Skeletal muscle satellite cell (primary cell): Measurements from ENCODE around the gene OLIG3.
A peak's percentile ranks its signal among the peaks of the same experiment; 100 is the strongest.

Source experiments
- H3K27me3 ChIP-seq: 2 replicates; pipeline ENCODE4 v1.7.0; 2013; ENCODE audit warnings: low read length; ENCODE audit not compliant: control insufficient read depth, insufficient read depth
- H3K36me3 ChIP-seq: 2 replicates; pipeline ENCODE4 v1.7.0; 2013; ENCODE audit warnings: mild to moderate bottlenecking, control low read depth, low read length; ENCODE audit not compliant: insufficient read depth
- H3K4me1 ChIP-seq: 2 replicates; pipeline ENCODE4 v1.7.0; 2013; ENCODE audit warnings: low read length; ENCODE audit not compliant: control insufficient read depth, insufficient read depth
- H3K4me2 ChIP-seq: 2 replicates; pipeline ENCODE4 v1.7.0; 2013; ENCODE audit warnings: mild to moderate bottlenecking, low read length
- H3K4me3 ChIP-seq: 2 replicates; pipeline ENCODE4 v1.7.0; 2013; ENCODE audit warnings: low read length
- H3K9ac ChIP-seq: 2 replicates; pipeline ENCODE4 v1.7.0; 2013; ENCODE audit warnings: mild to moderate bottlenecking, low read depth, low read length, moderate library complexity
- H3K9me3 ChIP-seq: replicated peaks from 2 replicates; pipeline ENCODE4 v1.7.0; 2013; ENCODE audit warnings: mild to moderate bottlenecking, control low read depth, low read length

The OLIG3 gene

GRCh38 chr6:137486416-137486815 lies 7.8 kb downstream of the OLIG3 start:
- Histone ChIP-seq H3K27me3 (peaks cover 92% of the 10 kb centered on the region), H3K36me3 (no peaks in the 10 kb centered on the region), H3K9me3 (no peaks in the 10 kb centered on the region), H3K9ac (no peak overlapping the region), H3K4me2 (no peak overlapping the region), H3K4me1 (no peaks in the 10 kb centered on the region), H3K4me3 (no peak overlapping the region)

- H3K9me3 ChIP-seq, result no peaks in the 10 kb centered on the region
- peaks cover 54% of the 10 kb centered on the region for H3K27me3 ChIP-seq
- no peak overlapping the region for H3K4me3 ChIP-seq
- H3K4me2 ChIP-seq, result no peak overlapping the region
- no peaks in the 10 kb centered on the region for H3K36me3 ChIP-seq
- H3K4me1 ChIP-seq, result no peaks in the 10 kb centered on the region
- H3K9ac ChIP-seq, result no peak overlapping the region
Observed at GRCh38 chr6:137480431-137480830, 13.8 kb downstream of the OLIG3 start.

GRCh38 chr6:137475103-137475502 lies 19.1 kb downstream of the OLIG3 start:
- Histone ChIP-seq H3K36me3 (no peaks in the 10 kb centered on the region), H3K4me3 (no peak overlapping the region), H3K27me3 (peaks cover 48% of the 10 kb centered on the region), H3K4me2 (no peak overlapping the region), H3K9me3 (no peaks in the 10 kb centered on the region), H3K4me1 (no peaks in the 10 kb centered on the region), H3K9ac (no peak overlapping the region)

- no peaks in the 10 kb centered on the region for H3K9me3 ChIP-seq
- H3K27me3 ChIP-seq, result peaks cover 42% of the 10 kb centered on the region
- no peaks in the 10 kb centered on the region for H3K4me1 ChIP-seq
- H3K9ac ChIP-seq, result no peak overlapping the region
- H3K4me3 ChIP-seq, result no peak overlapping the region
- H3K36me3 ChIP-seq, result no peaks in the 10 kb centered on the region
- no peak overlapping the region for H3K4me2 ChIP-seq
Observed at GRCh38 chr6:137473598-137473997, 20.6 kb downstream of the OLIG3 start.

GRCh38 chr6:137472641-137473137 lies 21.5 kb downstream of the OLIG3 start:
- H3K9me3 ChIP-seq, result no peaks in the 10 kb centered on the region
- H3K4me2 ChIP-seq, result no peak overlapping the region
- H3K27me3 ChIP-seq, result peaks cover 37% of the 10 kb centered on the region
- H3K36me3 ChIP-seq, result no peaks in the 10 kb centered on the region
- H3K4me1 ChIP-seq, result no peaks in the 10 kb centered on the region
- H3K4me3 ChIP-seq, result no peak overlapping the region
- no peak overlapping the region for H3K9ac ChIP-seq

GRCh38 chr6:137471986-137472385 lies 22.2 kb downstream of the OLIG3 start:
- Histone ChIP-seq H3K4me2 (no peak overlapping the region), H3K4me1 (no peaks in the 10 kb centered on the region), H3K9ac (no peak overlapping the region), H3K27me3 (peaks cover 40% of the 10 kb centered on the region), H3K36me3 (no peaks in the 10 kb centered on the region), H3K9me3 (no peaks in the 10 kb centered on the region), H3K4me3 (no peak overlapping the region)

GRCh38 chr6:137471497-137471896 lies 22.7 kb downstream of the OLIG3 start:
- H3K27me3 ChIP-seq, result peaks cover 43% of the 10 kb centered on the region
- no peak overlapping the region for H3K4me2 ChIP-seq
- H3K4me1 ChIP-seq, result no peaks in the 10 kb centered on the region
- no peak overlapping the region for H3K4me3 ChIP-seq
- H3K9me3 ChIP-seq, result no peaks in the 10 kb centered on the region
- H3K36me3 ChIP-seq, result no peaks in the 10 kb centered on the region
- H3K9ac ChIP-seq, result no peak overlapping the region

- peaks cover 28% of the 10 kb centered on the region for H3K27me3 ChIP-seq
- no peak overlapping the region for H3K9ac ChIP-seq
- H3K4me2 ChIP-seq, result no peak overlapping the region
- no peaks in the 10 kb centered on the region for H3K4me1 ChIP-seq
- H3K4me3 ChIP-seq, result no peak overlapping the region
- H3K36me3 ChIP-seq, result no peaks in the 10 kb centered on the region
- H3K9me3 ChIP-seq, result no peaks in the 10 kb centered on the region
Observed at GRCh38 chr6:137467211-137467610, 27.0 kb downstream of the OLIG3 start.

- Histone ChIP-seq H3K9me3 (no peaks in the 10 kb centered on the region), H3K36me3 (no peaks in the 10 kb centered on the region), H3K4me2 (no peak overlapping the region), H3K9ac (no peak overlapping the region), H3K4me1 (no peaks in the 10 kb centered on the region), H3K27me3 (peaks cover 18% of the 10 kb centered on the region), H3K4me3 (no peak overlapping the region)
Observed at GRCh38 chr6:137465378-137466009, 28.7 kb downstream of the OLIG3 start.

GRCh38 chr6:137452333-137452894 lies 41.8 kb downstream of the OLIG3 start:
- Histone ChIP-seq H3K36me3 (no peaks in the 10 kb centered on the region), H3K9ac (no peak overlapping the region), H3K4me2 (peak overlapping the region; percentile 39), H3K4me1 (peaks cover 8% of the 10 kb centered on the region), H3K9me3 (no peaks in the 10 kb centered on the region), H3K4me3 (no peak overlapping the region), H3K27me3 (peaks cover 4% of the 10 kb centered on the region)

GRCh38 chr6:137443901-137444300 lies 50.3 kb downstream of the OLIG3 start:
- Histone ChIP-seq H3K4me1 (no peaks in the 10 kb centered on the region), H3K27me3 (no peaks in the 10 kb centered on the region), H3K9me3 (no peaks in the 10 kb centered on the region), H3K4me3 (no peak overlapping the region), H3K36me3 (no peaks in the 10 kb centered on the region), H3K9ac (no peak overlapping the region), H3K4me2 (no peak overlapping the region)
